ENCODE data around the gene DCAF17. TPM values are rescaled to one million over a fixed set of nuclear protein-coding genes. Genes with fewer than 3 reads are reported as not detected.

The DCAF17 gene
- total RNA-seq, 4 donors from 2014 or later = 12.0 to 22.8 (median 14.3) TPM

DNA sequence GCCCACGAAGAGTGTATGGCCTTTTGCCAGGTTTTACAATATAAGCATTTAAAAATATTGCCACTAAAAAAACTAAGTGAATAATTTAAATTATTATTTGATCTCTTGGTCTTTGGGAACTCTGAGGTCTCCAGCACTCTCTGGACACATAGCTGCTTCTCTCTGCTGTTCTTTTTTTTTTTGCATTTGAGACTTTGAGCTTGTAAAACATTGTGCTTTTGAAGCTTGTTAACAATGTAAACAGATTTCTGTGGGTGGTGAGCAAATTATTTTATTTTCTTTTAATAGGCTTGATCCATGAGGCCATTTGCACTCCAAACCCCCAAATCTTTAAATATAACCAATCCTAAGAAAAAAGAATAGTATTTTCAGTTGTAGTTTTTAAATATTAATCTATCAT, 42.0 kb downstream of the DCAF17 start:
- H3K27ac ChIP-seq (replicated peaks in 1 of 4) = no peak overlapping the region
- no peaks in the 10 kb centered on the region for H3K9me3 ChIP-seq
- no peak overlapping the region for H3K4me3 ChIP-seq
- no peak for DNase-seq (ENCODE audit: extremely low spot score)
- no peaks in the 10 kb centered on the region for H3K27me3 ChIP-seq
- 64% methylated on average over 1 of the region's 1 CpG for WGBS
- TF ChIP-seq POLR2AphosphoS5 (IDR thresholded peaks at IDR 0.05) (no peak), EP300 (IDR thresholded peaks at IDR 0.05) (no peak), POLR2A (IDR thresholded peaks at IDR 0.05; ENCODE audit: low read depth) (no peak)
- TF ChIP-seq, protein P1, sequence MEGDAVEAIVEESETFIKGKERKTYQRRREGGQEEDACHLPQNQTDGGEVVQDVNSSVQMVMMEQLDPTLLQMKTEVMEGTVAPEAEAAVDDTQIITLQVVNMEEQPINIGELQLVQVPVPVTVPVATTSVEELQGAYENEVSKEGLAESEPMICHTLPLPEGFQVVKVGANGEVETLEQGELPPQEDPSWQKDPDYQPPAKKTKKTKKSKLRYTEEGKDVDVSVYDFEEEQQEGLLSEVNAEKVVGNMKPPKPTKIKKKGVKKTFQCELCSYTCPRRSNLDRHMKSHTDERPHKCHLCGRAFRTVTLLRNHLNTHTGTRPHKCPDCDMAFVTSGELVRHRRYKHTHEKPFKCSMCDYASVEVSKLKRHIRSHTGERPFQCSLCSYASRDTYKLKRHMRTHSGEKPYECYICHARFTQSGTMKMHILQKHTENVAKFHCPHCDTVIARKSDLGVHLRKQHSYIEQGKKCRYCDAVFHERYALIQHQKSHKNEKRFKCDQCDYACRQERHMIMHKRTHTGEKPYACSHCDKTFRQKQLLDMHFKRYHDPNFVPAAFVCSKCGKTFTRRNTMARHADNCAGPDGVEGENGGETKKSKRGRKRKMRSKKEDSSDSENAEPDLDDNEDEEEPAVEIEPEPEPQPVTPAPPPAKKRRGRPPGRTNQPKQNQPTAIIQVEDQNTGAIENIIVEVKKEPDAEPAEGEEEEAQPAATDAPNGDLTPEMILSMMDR (IDR thresholded peaks at IDR 0.05) = no peak
- intact Hi-C loops (cut with DNase I) = no loop called here
- H3K4me1 ChIP-seq = no peaks in the 10 kb centered on the region
- peaks cover 20 to 80% (median 34%) of the 10 kb centered on the region in 4 donors for H3K36me3 ChIP-seq

DNA sequence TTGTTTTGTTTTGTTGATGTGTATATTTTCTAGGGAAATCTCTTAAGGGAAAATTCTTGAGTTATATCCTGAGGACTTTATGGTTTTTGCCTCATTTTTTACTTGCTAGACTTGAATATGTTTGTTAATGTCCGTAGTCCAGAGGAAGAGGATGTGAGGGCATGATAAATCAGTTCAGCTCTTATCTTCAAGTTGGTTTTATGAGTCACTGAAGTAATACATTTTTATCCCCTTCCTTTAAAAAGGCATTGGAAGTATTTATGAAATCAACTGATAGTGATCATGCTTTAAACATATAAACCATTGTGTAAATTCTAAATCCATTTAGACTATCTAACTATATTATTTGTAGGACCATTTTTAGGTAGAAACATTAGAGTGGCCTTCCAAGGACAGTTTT, 44.3 kb downstream of the DCAF17 start:
- no peak for TF ChIP-seq POLR2A (IDR thresholded peaks at IDR 0.05; ENCODE audit: low read depth)
- no peak for TF ChIP-seq EP300 (IDR thresholded peaks at IDR 0.05)
- TF ChIP-seq, protein P1 (IDR thresholded peaks at IDR 0.05) = no peak
- no peak for TF ChIP-seq POLR2AphosphoS5 (IDR thresholded peaks at IDR 0.05)
- no peak overlapping the region for H3K27ac ChIP-seq (replicated peaks in 1 of 4)
- H3K27me3 ChIP-seq = no peaks in the 10 kb centered on the region
- DNase-seq (ENCODE audit: extremely low spot score) = no peak
- intact Hi-C loops (cut with DNase I) = no loop called here
- no peak overlapping the region for H3K4me3 ChIP-seq
- H3K36me3 ChIP-seq = peaks cover 17 to 71% (median 30%) of the 10 kb centered on the region in 4 donors
- 84% methylated on average over 1 of the region's 1 CpG for WGBS
- H3K4me1 ChIP-seq = no peaks in the 10 kb centered on the region
- no peaks in the 10 kb centered on the region for H3K9me3 ChIP-seq

DNA sequence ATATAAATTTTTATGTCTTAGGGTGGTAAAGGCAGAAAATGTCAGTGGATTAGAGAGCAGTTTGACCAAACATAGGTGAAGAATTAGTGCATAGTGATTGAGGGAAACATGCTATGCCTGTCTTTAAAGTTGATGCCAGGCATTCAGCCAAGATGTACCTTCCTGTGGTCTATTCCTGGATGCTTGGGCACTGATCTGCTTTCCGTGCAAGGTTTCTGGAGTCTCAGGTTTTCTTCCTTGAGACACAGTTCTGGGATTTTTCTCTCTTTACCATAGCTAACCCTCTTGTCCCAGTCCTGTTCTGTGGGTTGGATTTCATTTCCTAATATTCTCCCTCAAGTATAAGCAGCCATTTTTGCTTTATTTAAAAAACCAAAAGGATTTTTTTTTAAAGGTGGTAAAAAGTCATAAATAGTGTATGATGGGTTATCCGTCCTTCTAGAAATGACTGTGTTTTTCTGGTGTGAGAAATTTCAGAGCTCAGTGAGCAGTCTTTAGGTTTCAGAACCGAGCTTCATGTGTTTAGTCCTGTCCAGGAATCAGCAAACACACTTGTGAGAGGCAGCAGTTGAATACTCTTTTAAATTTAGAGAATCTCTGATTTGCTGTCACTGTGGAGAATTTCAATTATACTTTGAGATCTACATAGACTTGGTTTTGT, 45.3 kb downstream of the DCAF17 start:
- intact Hi-C loops (cut with DNase I) = no loop called here
- DNase-seq (ENCODE audit: extremely low spot score) = no peak
- Histone ChIP-seq H3K4me1 (no peaks in the 10 kb centered on the region), H3K27ac (replicated peaks in 1 of 4) (no peak overlapping the region), H3K4me3 (no peak overlapping the region), H3K36me3 (peaks cover 11 to 62% (median 27%) of the 10 kb centered on the region in 4 donors), H3K9me3 (no peaks in the 10 kb centered on the region), H3K27me3 (no peaks in the 10 kb centered on the region)
- TF ChIP-seq POLR2A (IDR thresholded peaks at IDR 0.05; ENCODE audit: low read depth) = no peak
- TF ChIP-seq, protein P1 (IDR thresholded peaks at IDR 0.05) = no peak
- TF ChIP-seq EP300 (IDR thresholded peaks at IDR 0.05) = no peak
- TF ChIP-seq POLR2AphosphoS5 (IDR thresholded peaks at IDR 0.05) = no peak
- WGBS = 75% methylated on average over 3 of the region's 3 CpGs

DNA sequence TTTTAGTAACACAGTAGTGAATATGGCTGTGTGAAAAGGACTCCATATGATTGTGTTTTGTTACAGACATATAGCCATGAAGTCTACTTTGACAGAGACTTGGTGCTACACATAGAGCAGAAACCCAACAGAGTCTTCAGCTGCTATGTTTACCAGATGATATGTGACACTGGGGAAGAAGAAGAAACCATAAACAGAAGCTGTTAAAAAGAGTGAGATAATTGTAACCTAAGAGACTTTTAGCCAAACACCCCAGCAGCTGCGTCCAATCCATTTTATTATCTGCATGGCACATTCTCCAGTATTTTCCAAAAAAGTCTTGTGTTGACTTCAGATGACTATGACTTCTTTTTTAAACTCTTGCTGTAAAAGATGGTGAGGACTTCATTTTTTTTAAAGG, 46.9 kb downstream of the DCAF17 start:
- TF ChIP-seq EP300 (IDR thresholded peaks at IDR 0.05) = no peak
- TF ChIP-seq, protein P1 (IDR thresholded peaks at IDR 0.05) = no peak
- no peak for TF ChIP-seq POLR2A (IDR thresholded peaks at IDR 0.05; ENCODE audit: low read depth)
- no peak for TF ChIP-seq POLR2AphosphoS5 (IDR thresholded peaks at IDR 0.05)
- DNase-seq (ENCODE audit: extremely low spot score) = no peak
- 96% methylated on average over 1 of the region's 1 CpG for WGBS
- Histone ChIP-seq H3K9me3 (no peaks in the 10 kb centered on the region), H3K27me3 (no peaks in the 10 kb centered on the region), H3K4me3 (no peak overlapping the region), H3K36me3 (peaks cover 0 to 51% (median 16%) of the 10 kb centered on the region in 4 donors), H3K4me1 (no peaks in the 10 kb centered on the region), H3K27ac (replicated peaks in 1 of 4) (no peak overlapping the region)
- intact Hi-C loops (cut with DNase I) = no loop called here

DNA sequence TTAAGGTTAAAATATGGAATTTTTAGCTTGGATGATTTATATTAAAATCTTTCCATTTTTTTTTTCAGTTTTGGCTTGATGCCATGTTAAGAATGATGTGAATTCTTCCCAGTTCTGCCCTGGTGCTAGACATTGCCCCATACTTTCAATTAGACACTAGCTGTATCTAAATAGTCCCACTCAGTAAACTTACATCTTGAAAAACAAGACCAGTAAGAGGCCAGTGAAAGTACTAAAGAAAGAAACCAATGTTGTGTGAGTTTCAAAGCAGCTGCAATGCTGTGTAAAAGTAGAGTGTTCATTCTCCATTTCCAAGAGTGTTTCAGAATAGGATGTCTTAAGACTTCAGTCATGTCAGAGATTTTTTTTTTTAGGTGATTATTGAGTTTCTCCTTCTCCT, 48.3 kb downstream of the DCAF17 start:
- no peaks in the 10 kb centered on the region for H3K27me3 ChIP-seq
- TF ChIP-seq EP300 (IDR thresholded peaks at IDR 0.05) (no peak), POLR2A (IDR thresholded peaks at IDR 0.05; ENCODE audit: low read depth) (no peak), POLR2AphosphoS5 (IDR thresholded peaks at IDR 0.05) (no peak)
- TF ChIP-seq, protein P1 (IDR thresholded peaks at IDR 0.05) = no peak
- no peak overlapping the region for H3K27ac ChIP-seq (replicated peaks in 1 of 4)
- intact Hi-C loops (cut with DNase I) = no loop called here
- no peaks in the 10 kb centered on the region for H3K9me3 ChIP-seq
- H3K4me3 ChIP-seq = no peak overlapping the region
- DNase-seq (ENCODE audit: extremely low spot score) = no peak
- no peaks in the 10 kb centered on the region for H3K4me1 ChIP-seq
- peaks cover 0 to 49% (median 15%) of the 10 kb centered on the region in 4 donors for H3K36me3 ChIP-seq
